ENCODE results near the gene OR51T1. TPM values are rescaled to one million over a fixed set of nuclear protein-coding genes. Genes with fewer than 3 reads are reported as not detected.
"Not testable (repeated sequence)": the region's sequence is repeated elsewhere in the genome, so short reads cannot be mapped to it uniquely, and the experiment has no call there.

The OR51T1 gene
- total RNA-seq = not detected in 3 replicates

- no peaks in the 10 kb centered on the region for H3K36me3 Mint-ChIP-seq
- H3K27me3 Mint-ChIP-seq (ENCODE audit: low read depth) = peaks cover 3% of the 10 kb centered on the region
- no peak for TF ChIP-seq CTCF (IDR thresholded peaks at IDR 0.05; ENCODE audit: unreplicated experiment)
- no peak for DNase-seq (ENCODE audit: low spot score in 2 of 2, unreplicated experiment in 2 of 2)
- no peak within 1 kb of the TSS for H3K27ac Mint-ChIP-seq
- H3K4me3 Mint-ChIP-seq = no peak within 1 kb of the TSS
- no peaks in the 10 kb centered on the region for H3K9me3 Mint-ChIP-seq
- no peaks in the 10 kb centered on the region for H3K4me1 Mint-ChIP-seq
Observed at GRCh38 chr11:4881860-4882500, at the start of gene OR51T1. TSS of gene OR51T1 (plus strand) at chr11:4881900. CDS start at chr11:4881900, 0 bp downstream.

DNA sequence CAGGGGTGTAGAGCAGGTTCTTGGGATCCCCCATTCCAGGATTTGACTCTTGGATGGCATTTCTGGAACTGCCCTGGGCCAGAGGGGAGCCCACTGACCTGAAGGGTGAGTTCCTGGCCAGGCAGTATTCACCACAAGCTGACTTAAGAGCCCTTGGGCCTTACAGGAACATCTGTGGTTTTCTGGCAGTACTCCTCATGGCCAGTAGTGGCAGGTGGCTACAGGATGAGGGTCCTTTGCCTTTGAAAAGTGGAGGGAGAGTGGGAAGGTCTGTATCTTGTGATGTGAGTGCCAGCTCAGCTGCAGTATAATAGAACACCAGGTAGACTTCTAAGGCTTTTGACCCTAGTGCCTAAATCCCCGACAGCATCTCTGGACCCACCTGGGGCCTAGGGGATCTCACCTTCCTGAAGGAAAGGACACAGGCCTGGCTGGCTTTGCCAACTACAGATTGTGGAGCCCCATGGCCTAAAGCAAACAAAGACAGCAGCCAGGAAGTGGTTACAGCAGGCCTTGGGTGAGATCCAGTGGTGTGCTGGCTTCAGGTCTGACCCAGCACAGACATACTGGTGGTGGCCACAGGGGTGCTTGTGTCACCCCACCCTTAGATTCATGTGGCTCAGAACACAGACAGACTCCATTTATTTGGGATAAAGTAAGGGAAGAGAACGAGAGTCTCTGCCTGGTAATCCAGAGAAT, 41.7 kb upstream of the OR51T1 start:
- DNase-seq (ENCODE audit: low spot score in 2 of 2, unreplicated experiment in 2 of 2) = no peak
- no peak for TF ChIP-seq CTCF (IDR thresholded peaks at IDR 0.05; ENCODE audit: unreplicated experiment)
- no peak overlapping the region for H3K27ac Mint-ChIP-seq
- no peak overlapping the region for H3K4me3 Mint-ChIP-seq
- H3K4me1 Mint-ChIP-seq = no peaks in the 10 kb centered on the region
- H3K36me3 Mint-ChIP-seq = no peaks in the 10 kb centered on the region
- peaks cover 7% of the 10 kb centered on the region for H3K9me3 Mint-ChIP-seq
- H3K27me3 Mint-ChIP-seq (ENCODE audit: low read depth) = no peaks in the 10 kb centered on the region

- DNase-seq (ENCODE audit: low spot score in 2 of 2, unreplicated experiment in 2 of 2) = no peak
- H3K27me3 Mint-ChIP-seq (ENCODE audit: low read depth) = peaks cover 25% of the 10 kb centered on the region
Observed at GRCh38 chr11:4848908-4849532, 32.7 kb upstream of the OR51T1 start, which contains the start of gene OR51S1. TSS of gene OR51S1 (minus strand) at chr11:4849208. CDS start at chr11:4849208, 0 bp downstream.

GRCh38 chr11:4851033-4851432, 30.7 kb upstream of the OR51T1 start:
- H3K9me3 Mint-ChIP-seq = peaks cover 6% of the 10 kb centered on the region
- no peak for DNase-seq (ENCODE audit: low spot score in 2 of 2, unreplicated experiment in 2 of 2)
- H3K4me3 Mint-ChIP-seq = no peak overlapping the region
- H3K36me3 Mint-ChIP-seq = no peaks in the 10 kb centered on the region
- no peaks in the 10 kb centered on the region for H3K4me1 Mint-ChIP-seq
- peaks cover 23% of the 10 kb centered on the region for H3K27me3 Mint-ChIP-seq (ENCODE audit: low read depth)
- no peak for TF ChIP-seq CTCF (IDR thresholded peaks at IDR 0.05; ENCODE audit: unreplicated experiment)
- no peak overlapping the region for H3K27ac Mint-ChIP-seq

More at GRCh38 chr11:4848908-4849532, 32.7 kb upstream of the OR51T1 start, which contains the start of gene OR51S1:
- H3K27ac Mint-ChIP-seq = no peak within 1 kb of the TSS
- peaks cover 3% of the 10 kb centered on the region for H3K9me3 Mint-ChIP-seq
- H3K36me3 Mint-ChIP-seq = no peaks in the 10 kb centered on the region
- no peaks in the 10 kb centered on the region for H3K4me1 Mint-ChIP-seq
- no peak within 1 kb of the TSS for H3K4me3 Mint-ChIP-seq
- no peak for TF ChIP-seq CTCF (IDR thresholded peaks at IDR 0.05; ENCODE audit: unreplicated experiment)

GRCh38 chr11:4854286-4854685, 27.4 kb upstream of the OR51T1 start:
- H3K4me3 Mint-ChIP-seq; H3K27me3 Mint-ChIP-seq (ENCODE audit: low read depth); DNase-seq (ENCODE audit: low spot score in 2 of 2, unreplicated experiment in 2 of 2); H3K4me1 Mint-ChIP-seq; H3K27ac Mint-ChIP-seq; H3K36me3 Mint-ChIP-seq: not testable (repeated sequence)
- H3K9me3 Mint-ChIP-seq = peaks cover 13% of the 10 kb centered on the region

All from mesothelial cell of epicardium (in vitro differentiated cells).